Measurements from ENCODE around the gene WNT8A. TPM values are rescaled to one million over a fixed set of nuclear protein-coding genes. Genes with fewer than 3 reads are reported as not detected.
A peak's percentile ranks its signal among the peaks of the same experiment; 100 is the strongest.
"Not testable (repeated sequence)": the region's sequence is repeated elsewhere in the genome, so short reads cannot be mapped to it uniquely, and the experiment has no call there.

WNT8A gene
- polyA plus RNA-seq, 1 donor, result not detected

DNA sequence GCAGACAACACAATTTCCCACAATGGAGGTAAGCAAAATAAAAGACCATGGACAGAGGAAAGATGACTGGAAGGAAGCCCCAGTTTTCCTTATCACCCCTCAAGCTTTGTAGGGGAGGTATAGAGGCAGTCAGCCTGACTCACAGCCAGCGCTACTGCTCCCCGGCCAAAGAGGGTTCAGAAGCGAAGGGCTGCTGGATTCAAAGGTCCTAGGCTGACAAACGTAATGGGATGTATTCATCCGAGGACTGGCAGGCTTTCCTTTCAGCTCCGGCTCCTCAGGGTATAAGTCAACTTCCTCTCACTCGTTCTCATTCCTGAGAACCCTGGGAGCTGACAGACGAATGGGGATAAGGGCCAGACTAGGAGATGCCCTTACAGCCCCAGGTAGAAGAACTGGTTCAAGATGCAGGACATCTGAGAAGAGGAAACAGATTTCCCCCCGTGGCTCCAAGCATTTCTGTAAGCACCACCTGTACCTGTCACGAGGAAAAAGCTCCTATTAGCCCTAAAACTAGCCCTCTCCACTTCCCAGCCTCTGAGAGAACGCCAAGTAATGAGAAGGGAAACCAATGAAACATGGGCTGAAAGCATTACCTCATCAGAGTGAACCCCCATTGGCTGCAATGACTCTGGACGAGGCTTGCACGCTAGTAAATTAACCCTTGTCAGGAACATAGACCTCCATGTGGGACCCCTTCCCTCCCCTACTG is 28.8 kb upstream of the WNT8A start:
- peaks cover 12% of the 10 kb centered on the region for H3K4me1 ChIP-seq (ENCODE audit: control insufficient read depth, insufficient read depth, low read length)
- H3K9me3 ChIP-seq (ENCODE audit: control insufficient read depth, low read depth, low read length), result no peaks in the 10 kb centered on the region
- H3K27me3 ChIP-seq (ENCODE audit: control insufficient read depth, insufficient read depth, low read length), result no peaks in the 10 kb centered on the region
- peak in 1 of 2 donors; percentile 56 for DNase-seq
- no peak overlapping the region for H3K27ac ChIP-seq (ENCODE audit: low read length)
- H3K4me3 ChIP-seq (ENCODE audit: low read length), result no peak overlapping the region
- no peaks in the 10 kb centered on the region for H3K36me3 ChIP-seq (ENCODE audit: control insufficient read depth, insufficient read depth, low read length)
- 0% methylated on average over 1 of the region's 13 CpGs for WGBS (ENCODE audit: insufficient coverage, low lambda C conversion rate)

DNA sequence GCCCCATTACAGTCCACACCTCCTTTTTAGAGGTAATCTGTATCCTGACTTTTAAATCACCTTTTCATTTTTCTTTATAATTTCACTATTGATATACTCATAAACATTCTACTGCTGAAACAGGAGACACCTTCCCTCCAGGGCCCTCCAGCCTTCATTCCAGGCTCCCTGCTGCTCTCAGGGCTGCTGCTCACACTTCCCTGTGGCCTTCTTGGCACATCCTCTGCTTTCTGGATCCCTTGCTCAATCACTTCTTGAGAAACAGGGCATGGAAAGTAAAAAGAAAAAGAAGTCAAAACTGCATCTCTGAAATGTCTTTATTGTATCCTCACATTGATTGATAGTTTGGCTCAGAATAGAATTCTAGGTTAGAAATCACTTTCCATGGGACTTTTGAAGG is 19.3 kb upstream of the WNT8A start:
- H3K9me3 ChIP-seq (ENCODE audit: control insufficient read depth, low read depth, low read length), result no peaks in the 10 kb centered on the region
- no peaks in the 10 kb centered on the region for H3K36me3 ChIP-seq (ENCODE audit: control insufficient read depth, insufficient read depth, low read length)
- no peak overlapping the region for H3K4me3 ChIP-seq (ENCODE audit: low read length)
- no peaks in the 10 kb centered on the region for H3K27me3 ChIP-seq (ENCODE audit: control insufficient read depth, insufficient read depth, low read length)
- H3K27ac ChIP-seq (ENCODE audit: low read length), result no peak overlapping the region
- DNase-seq, result no peak
- no peaks in the 10 kb centered on the region for H3K4me1 ChIP-seq (ENCODE audit: control insufficient read depth, insufficient read depth, low read length)

DNA sequence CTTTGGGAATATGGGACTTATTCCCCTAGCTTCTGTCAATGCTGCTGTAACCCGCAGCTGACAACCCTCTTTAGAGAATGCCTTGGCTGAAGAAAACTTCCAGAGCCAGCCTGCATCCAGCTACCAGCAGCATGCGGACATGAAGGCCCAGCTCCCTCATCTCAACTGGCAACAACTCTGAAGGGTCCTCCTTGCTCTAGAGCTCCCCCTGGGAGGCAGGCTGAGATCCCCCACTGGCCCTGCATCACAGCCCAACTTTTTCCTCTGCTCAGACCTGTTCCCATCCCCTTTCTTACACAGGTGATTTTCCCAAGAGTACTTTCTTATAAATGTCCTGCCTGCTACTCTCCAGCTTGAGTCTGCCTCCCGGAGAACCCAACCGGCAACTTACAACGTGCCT is 18.7 kb upstream of the WNT8A start:
- no peak for DNase-seq
- H3K9me3 ChIP-seq (ENCODE audit: control insufficient read depth, low read depth, low read length), result no peaks in the 10 kb centered on the region
- WGBS (ENCODE audit: insufficient coverage, low lambda C conversion rate), result no CpG with 5 or more reads among the region's 5 CpGs

DNA sequence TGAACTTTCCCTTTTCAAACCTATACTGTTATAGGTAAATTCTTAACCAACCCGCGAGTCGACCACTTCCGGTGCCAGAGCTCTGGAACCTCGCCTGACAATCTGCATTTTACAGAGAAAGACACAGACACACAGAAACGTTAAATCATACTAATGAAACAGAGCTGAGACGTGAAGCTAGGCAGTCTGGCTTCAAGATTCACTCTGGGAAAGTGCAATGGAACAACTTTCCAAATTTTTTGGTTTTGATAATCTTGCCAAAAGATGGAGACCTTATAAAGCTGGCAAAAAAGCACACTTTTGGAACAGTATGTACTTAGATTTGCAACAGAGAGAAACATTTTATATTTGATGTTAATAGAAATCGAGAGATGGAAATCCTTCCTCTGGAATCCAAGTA is 15.9 kb upstream of the WNT8A start:
- no peak for DNase-seq
- WGBS (ENCODE audit: insufficient coverage, low lambda C conversion rate), result 100% methylated on average over 4 of the region's 8 CpGs
- Histone ChIP-seq H3K36me3 (ENCODE audit: control insufficient read depth, insufficient read depth, low read length) (no peaks in the 10 kb centered on the region), H3K4me3 (ENCODE audit: low read length) (no peak overlapping the region), H3K9me3 (ENCODE audit: control insufficient read depth, low read depth, low read length) (no peaks in the 10 kb centered on the region), H3K4me1 (ENCODE audit: control insufficient read depth, insufficient read depth, low read length) (no peaks in the 10 kb centered on the region), H3K27me3 (ENCODE audit: control insufficient read depth, insufficient read depth, low read length) (no peaks in the 10 kb centered on the region), H3K27ac (ENCODE audit: low read length) (no peak overlapping the region)

More for the DNA sequence above, 18.7 kb upstream of the WNT8A start:
- Histone ChIP-seq H3K4me3 (ENCODE audit: low read length) (no peak overlapping the region), H3K4me1 (ENCODE audit: control insufficient read depth, insufficient read depth, low read length) (no peaks in the 10 kb centered on the region), H3K27me3 (ENCODE audit: control insufficient read depth, insufficient read depth, low read length) (no peaks in the 10 kb centered on the region), H3K27ac (ENCODE audit: low read length) (no peak overlapping the region), H3K36me3 (ENCODE audit: control insufficient read depth, insufficient read depth, low read length) (no peaks in the 10 kb centered on the region)

DNA sequence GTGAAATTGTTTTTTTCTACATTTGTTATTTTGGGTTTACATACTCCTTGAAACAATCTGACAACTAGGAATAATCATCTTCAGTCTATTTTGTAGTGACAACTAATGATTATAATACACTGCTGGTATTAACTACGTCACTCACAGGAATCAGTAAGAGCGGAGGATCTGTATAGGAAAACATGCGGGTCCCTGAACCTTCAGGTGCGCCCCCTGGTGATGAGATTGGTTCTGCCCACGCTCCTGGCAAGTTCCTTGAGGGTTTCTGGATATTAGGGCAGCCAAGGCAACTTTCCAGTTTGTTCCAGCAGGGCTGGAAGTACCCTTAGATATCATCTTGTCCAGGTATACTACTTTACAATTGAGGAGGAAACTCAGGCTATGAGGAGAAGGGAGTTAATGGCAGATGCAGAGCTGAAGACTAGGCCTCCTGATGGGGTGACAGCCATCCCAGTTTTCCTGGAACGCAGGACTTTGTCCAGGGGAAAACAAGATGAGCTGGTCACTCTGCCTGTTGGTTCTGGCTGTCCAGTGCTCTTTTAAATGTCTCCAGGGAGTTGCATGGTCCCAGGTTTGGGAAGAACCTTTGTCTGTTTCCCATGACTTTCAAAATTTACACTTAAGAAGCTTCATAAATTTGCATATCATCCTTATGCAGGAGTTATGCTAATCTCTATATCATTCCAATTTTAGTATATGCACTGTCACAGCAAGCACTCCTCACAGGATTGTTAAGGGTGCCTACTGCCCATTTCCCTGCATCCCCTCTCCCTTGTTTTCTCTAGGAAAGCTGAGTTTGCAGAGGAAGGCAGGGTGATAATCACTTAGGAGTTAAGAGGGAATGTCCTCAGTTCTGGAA is 14.9 kb upstream of the WNT8A start:
- no CpG with 5 or more reads among the region's 6 CpGs for WGBS (ENCODE audit: insufficient coverage, low lambda C conversion rate)
- Histone ChIP-seq H3K27ac (ENCODE audit: low read length) (no peak overlapping the region), H3K27me3 (ENCODE audit: control insufficient read depth, insufficient read depth, low read length) (no peaks in the 10 kb centered on the region), H3K4me1 (ENCODE audit: control insufficient read depth, insufficient read depth, low read length) (no peaks in the 10 kb centered on the region), H3K4me3 (ENCODE audit: low read length) (no peak overlapping the region), H3K9me3 (ENCODE audit: control insufficient read depth, low read depth, low read length) (no peaks in the 10 kb centered on the region), H3K36me3 (ENCODE audit: control insufficient read depth, insufficient read depth, low read length) (no peaks in the 10 kb centered on the region)
- peak; percentile 62 to 63 for DNase-seq

DNA sequence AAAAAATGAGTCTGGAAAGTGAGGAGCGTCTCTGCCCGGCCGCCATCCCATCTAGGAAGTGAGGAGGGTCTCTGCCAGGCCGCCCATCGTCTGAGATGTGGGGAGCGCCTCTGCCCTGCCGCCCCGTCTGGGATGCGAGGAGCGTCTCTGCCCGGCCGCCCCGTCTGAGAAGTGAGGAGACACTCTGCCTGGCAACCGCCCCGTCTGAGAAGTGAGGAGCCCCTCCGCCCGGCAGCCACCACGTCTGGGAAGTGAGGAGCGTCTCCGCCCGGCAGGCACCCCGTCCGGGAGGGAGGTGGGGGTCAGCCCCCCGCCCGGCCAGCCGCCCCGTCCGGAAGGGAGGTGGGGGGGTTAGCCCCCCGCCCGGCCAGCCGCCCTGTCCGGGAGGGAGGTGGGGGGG is 13.8 kb upstream of the WNT8A start:
- not testable (repeated sequence) for H3K4me3 ChIP-seq (ENCODE audit: low read length); H3K27ac ChIP-seq (ENCODE audit: low read length); H3K36me3 ChIP-seq (ENCODE audit: control insufficient read depth, insufficient read depth, low read length); DNase-seq; H3K9me3 ChIP-seq (ENCODE audit: control insufficient read depth, low read depth, low read length); H3K27me3 ChIP-seq (ENCODE audit: control insufficient read depth, insufficient read depth, low read length); H3K4me1 ChIP-seq (ENCODE audit: control insufficient read depth, insufficient read depth, low read length)
- no CpG with 5 or more reads among the region's 32 CpGs for WGBS (ENCODE audit: insufficient coverage, low lambda C conversion rate)

DNA sequence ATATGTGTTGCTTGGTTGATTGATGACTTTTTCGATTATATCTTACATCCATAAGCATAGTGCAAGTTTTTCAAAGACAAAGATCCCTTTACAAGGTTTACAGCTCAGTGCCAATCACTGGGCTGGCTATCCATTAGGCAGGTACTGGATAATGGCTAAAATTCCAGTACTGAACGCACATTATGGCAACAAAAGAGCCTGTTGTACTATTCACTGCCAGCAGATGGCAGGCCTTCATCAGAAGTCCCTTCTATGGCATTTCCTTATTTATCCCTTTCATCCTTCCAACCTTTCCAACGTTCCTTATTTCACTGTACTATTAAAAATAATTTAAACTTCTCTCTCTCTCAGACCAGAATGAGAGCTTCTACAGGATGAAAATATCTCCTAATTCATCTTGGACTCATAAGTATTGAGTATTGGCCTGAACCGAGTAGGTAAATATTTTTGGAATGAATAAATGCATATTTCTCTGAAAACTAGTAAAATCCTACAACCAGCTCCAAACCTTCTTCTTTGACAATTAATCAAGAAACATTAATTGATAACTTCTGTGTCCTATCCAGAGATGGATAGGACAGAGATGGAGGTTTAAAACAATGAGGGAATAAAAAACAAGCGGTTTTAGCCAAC is 6.7 kb upstream of the WNT8A start:
- H3K4me3 ChIP-seq (ENCODE audit: low read length), result no peak overlapping the region
- no peaks in the 10 kb centered on the region for H3K9me3 ChIP-seq (ENCODE audit: control insufficient read depth, low read depth, low read length)
- DNase-seq, result peak; percentile 43 to 44
- H3K36me3 ChIP-seq (ENCODE audit: control insufficient read depth, insufficient read depth, low read length), result no peaks in the 10 kb centered on the region
- H3K4me1 ChIP-seq (ENCODE audit: control insufficient read depth, insufficient read depth, low read length), result no peaks in the 10 kb centered on the region
- no peaks in the 10 kb centered on the region for H3K27me3 ChIP-seq (ENCODE audit: control insufficient read depth, insufficient read depth, low read length)
- 14% methylated on average over 2 of the region's 5 CpGs for WGBS (ENCODE audit: insufficient coverage, low lambda C conversion rate)
- no peak overlapping the region for H3K27ac ChIP-seq (ENCODE audit: low read length)

DNA sequence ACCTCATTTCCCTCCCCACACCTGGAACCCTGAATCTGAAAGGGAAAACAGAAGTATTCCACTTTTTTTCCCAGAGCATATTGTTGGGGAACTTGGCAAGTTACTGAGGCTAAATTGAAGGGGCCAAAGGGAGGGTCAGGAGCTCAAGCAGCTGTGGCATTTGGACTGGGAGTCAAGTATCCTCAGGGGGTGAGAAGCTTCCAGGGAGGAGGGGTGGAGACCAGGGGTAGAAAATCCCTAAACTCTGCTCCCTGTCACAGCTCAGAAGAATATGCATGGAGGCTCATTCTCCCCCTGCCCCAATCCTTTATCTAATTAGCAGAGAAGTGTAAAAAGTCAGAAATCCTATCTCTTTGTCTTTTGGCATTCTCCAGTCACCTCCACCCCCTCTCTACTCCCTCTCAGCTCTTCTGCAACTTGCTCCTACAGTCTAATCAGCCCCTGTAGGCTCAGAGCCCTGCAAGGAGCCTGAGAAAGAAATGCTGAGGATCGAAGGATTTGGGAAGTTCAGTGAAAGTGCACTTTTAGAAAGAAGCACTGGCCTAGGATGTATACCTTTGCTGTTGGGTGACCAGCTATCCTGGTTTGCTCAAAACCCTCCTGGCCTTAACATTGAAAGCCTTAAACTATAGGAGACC is 5.7 kb upstream of the WNT8A start:
- Histone ChIP-seq H3K27me3 (ENCODE audit: control insufficient read depth, insufficient read depth, low read length) (no peaks in the 10 kb centered on the region), H3K4me1 (ENCODE audit: control insufficient read depth, insufficient read depth, low read length) (no peaks in the 10 kb centered on the region), H3K27ac (ENCODE audit: low read length) (no peak overlapping the region), H3K36me3 (ENCODE audit: control insufficient read depth, insufficient read depth, low read length) (no peaks in the 10 kb centered on the region), H3K4me3 (ENCODE audit: low read length) (no peak overlapping the region), H3K9me3 (ENCODE audit: control insufficient read depth, low read depth, low read length) (no peaks in the 10 kb centered on the region)
- no peak for DNase-seq
- no CpG with 5 or more reads among the region's 1 CpG for WGBS (ENCODE audit: insufficient coverage, low lambda C conversion rate)

DNA sequence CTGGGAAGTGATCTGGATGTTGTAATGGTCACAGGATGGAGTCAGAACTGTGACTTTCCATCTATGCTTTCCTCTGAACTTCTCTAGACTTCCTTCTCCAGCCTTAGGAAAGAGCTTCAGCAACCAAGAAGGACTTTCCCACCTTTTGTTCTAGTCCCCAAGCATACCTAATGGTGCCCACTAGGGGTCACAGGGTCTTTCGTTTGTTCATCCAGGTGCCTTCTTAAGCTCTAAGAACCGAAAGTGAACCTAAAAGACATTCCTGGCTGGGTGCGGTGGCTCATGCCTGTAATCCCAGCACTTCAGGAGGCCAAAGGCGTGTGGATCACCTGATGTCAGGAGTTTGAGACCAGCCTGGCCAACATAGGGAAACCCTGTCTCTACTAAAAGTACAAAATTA is 1.8 kb upstream of the WNT8A start:
- Histone ChIP-seq H3K36me3 (ENCODE audit: control insufficient read depth, insufficient read depth, low read length) (no peaks in the 10 kb centered on the region), H3K4me1 (ENCODE audit: control insufficient read depth, insufficient read depth, low read length) (no peaks in the 10 kb centered on the region), H3K27me3 (ENCODE audit: control insufficient read depth, insufficient read depth, low read length) (no peaks in the 10 kb centered on the region), H3K27ac (ENCODE audit: low read length) (no peak overlapping the region), H3K9me3 (ENCODE audit: control insufficient read depth, low read depth, low read length) (no peaks in the 10 kb centered on the region), H3K4me3 (ENCODE audit: low read length) (no peak overlapping the region)
- no CpG with 5 or more reads among the region's 4 CpGs for WGBS (ENCODE audit: insufficient coverage, low lambda C conversion rate)
- DNase-seq, result no peak

DNA sequence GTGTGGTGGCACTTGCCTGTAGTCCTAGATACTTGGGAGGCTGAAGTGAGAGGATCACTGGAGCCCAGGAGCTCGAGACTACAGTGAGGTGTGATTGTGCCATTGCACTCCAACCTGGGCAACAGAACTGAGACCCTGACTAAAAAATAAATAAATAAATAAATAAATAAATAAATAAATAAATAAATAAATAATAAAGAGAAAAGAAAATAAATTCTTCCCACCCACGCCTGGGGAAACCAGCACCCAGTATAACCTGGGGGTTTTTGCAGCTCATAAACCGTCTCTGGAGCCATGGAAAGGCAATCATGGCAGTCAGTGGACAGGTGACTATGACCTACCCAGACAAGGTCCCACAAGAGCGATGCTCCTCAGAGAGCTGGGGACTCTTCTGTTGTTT is 7.9 kb downstream of the WNT8A start:
- no peak overlapping the region for H3K27ac ChIP-seq (ENCODE audit: low read length)
- H3K4me3 ChIP-seq (ENCODE audit: low read length), result no peak overlapping the region
- H3K4me1 ChIP-seq (ENCODE audit: control insufficient read depth, insufficient read depth, low read length), result peaks cover 3% of the 10 kb centered on the region
- H3K9me3 ChIP-seq (ENCODE audit: control insufficient read depth, low read depth, low read length), result no peaks in the 10 kb centered on the region
- WGBS (ENCODE audit: insufficient coverage, low lambda C conversion rate), result no CpG with 5 or more reads among the region's 4 CpGs
- H3K36me3 ChIP-seq (ENCODE audit: control insufficient read depth, insufficient read depth, low read length), result no peaks in the 10 kb centered on the region
- no peaks in the 10 kb centered on the region for H3K27me3 ChIP-seq (ENCODE audit: control insufficient read depth, insufficient read depth, low read length)
- no peak for DNase-seq

All from large intestine (tissue), 3 donors.